ENCODE results near the gene EEF2.
A peak's percentile ranks its signal among the peaks of the same experiment; 100 is the strongest.

Gene EEF2

DNA sequence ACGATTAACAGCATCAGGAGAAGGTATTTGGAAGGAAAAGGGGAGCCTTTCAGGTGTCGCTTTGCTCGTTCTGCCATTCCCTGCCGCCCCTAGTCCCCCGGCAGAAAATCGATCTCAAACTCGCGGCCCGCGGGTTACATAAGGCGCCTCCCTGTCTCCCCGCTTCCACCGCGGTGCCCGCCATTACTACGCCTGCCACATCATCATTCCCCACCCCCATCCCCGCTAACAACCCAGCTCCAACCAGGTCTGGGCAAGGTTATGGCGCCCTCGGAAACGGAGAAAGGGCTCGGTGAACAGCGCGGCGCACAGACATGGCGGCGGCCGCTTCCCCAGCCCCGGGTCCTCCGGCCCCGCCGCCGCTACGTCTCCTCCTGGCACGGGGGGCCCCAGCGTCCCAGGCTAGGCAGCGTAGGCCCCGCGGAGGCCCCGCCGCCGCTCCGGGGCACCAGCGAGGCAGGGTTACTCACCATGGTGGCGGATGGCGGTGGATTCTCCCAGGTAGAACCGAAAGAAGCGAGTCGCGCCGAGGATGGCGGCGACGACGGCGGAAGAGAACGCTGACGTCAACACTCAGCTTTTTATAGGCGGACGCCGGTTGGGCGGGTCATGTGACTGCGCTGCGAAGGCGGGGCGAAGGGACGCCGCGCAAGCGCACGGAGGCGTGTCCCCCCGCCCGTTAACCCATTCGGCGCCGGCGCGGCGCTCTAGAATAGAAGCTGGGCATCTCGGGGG, at the start of gene EEF2:
EEF2 (minus strand) TSS at position 556 of the 735 bp plus-strand sequence; CDS start at position 473, 83 bp downstream.
- no peaks in the 10 kb centered on the region for H3K9me3 Mint-ChIP-seq
- peak within 1 kb of the TSS; percentile 93 to 95 for H3K4me3 Mint-ChIP-seq
- ATAC-seq (replicated peaks): peak; percentile 38 to 48
- peaks cover 37 to 43% of the 10 kb centered on the region in 2 donors for H3K36me3 Mint-ChIP-seq
- H3K4me1 Mint-ChIP-seq: peaks cover 32 to 62% of the 10 kb centered on the region in 2 donors
- H3K27ac Mint-ChIP-seq: peak within 1 kb of the TSS; percentile 99
- no peaks in the 10 kb centered on the region for H3K27me3 Mint-ChIP-seq
- peak; percentile 84 for DNase-seq

DNA sequence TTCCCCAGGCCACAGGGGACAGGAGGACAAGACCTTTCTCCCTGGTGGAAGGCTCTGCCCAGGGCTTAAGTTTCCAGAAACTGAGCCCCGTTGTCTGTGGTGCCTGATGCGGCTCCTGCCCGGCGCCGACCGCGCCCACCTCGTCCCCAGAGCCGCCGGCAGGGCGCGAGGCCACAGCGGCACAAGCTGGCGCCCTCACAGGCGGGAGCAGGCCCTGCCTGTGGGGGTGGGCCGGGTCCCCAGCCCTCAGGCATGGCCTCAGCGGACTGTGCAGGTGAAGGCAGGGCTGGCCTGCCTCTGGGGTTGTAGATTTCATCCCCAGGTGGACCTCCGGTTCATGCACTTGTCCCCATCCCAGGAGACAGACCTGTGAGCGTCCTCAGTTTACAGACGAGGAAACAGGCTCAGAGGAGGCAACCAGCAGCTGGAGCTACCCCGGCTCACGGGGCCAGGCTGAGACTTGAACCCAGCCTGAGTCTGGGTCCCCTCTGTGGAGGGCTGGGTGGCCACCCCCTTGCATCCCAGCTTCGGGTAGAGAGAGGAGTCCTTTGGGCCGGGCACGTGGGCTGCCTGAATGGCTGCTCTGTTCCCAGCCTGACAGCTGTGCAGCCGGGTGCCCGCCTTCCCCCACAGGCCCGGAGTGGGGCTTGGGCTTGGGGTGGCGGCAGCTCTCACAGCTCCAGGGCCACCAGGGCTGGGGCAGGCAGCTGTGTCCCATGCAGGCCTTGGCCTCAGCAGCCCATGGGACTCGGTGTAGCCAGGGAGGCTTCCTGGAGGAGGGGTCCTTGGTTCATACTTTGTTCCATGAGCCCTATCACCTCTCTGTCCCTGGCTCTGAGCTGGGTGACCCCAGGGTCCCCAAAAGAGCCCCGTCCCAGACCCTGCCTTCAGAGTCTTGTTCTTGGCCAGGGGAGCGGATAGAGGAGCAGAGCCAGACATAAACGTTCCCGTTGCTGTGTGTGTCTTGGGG, 49.1 kb upstream of the EEF2 start:
- H3K27ac Mint-ChIP-seq: no peak overlapping the region
- H3K27me3 Mint-ChIP-seq: no peaks in the 10 kb centered on the region

DNA sequence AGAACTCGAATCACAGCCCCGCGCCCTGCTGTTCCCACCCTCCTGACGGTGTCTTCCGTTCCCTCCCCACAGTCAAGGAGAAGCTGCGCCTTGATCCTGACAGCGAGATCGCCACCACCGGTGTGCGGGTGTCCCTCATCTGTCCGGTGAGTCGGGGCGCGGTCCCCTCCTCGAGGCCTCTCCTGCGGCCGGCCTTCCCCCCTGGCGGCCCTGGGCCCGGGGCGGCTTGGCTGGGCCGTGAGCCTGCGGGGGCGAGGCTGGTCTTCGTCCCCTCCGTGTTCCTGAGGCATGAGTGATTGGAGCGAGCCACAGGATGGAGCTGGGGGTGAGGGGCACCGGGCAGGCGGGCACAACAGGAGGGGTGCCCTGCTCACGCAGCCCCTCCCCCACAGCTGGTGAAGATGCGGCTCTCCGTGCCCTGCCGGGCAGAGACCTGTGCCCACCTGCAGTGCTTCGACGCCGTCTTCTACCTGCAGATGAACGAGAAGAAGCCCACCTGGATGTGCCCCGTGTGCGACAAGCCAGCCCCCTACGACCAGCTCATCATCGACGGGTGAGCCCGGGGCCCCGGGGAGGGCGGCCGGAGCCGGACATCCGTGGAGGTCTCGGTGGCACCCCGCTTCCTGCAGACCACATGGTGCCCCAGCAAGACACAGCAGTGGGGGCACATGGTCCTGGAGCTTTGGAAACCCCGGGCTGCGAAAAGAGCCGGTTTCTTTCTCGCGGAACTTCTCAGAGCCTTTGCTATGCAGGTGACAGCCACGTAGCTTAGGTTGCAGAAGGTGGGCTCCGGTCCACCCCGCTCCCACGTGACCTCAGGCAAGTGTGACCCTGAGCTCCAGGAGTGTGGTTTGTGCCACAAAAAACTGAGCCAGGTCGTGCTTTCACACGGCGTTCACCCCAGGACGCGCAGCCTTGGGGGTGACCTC, 48.0 kb upstream of the EEF2 start:
- Mint-ChIP-seq H3K4me3 (no peak overlapping the region), H3K36me3 (peaks cover 13 to 15% of the 10 kb centered on the region in 2 donors), H3K27ac (no peak overlapping the region), H3K4me1 (no peaks in the 10 kb centered on the region), H3K27me3 (no peaks in the 10 kb centered on the region), H3K9me3 (no peaks in the 10 kb centered on the region)
- no peak for ATAC-seq (replicated peaks)
- no peak for DNase-seq

More for the DNA sequence above, 49.1 kb upstream of the EEF2 start:
- Mint-ChIP-seq H3K4me1 (no peaks in the 10 kb centered on the region), H3K4me3 (no peak overlapping the region), H3K9me3 (no peaks in the 10 kb centered on the region), H3K36me3 (peaks cover 7 to 9% of the 10 kb centered on the region in 2 donors)
- no peak for ATAC-seq (replicated peaks)
- no peak for DNase-seq

DNA sequence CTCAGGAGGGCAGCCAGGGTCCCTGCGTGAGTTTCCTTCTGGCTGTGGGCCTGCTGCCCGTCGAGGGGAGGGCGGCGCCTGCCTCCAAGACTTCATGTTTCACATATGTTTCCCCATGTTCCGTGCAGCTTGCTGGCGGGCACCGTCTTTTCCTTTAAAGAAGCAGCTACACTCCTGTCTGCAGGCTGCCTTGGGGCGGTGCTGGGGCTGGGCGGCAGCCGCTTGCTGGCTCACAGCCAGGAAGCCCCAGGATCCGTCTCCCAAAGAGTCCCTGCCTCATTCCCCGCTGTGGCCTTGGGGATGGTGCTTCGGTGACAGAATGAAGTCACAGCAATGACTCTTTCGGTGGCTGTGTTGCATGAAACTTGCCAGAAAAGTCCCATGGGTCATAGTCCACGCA, 47.2 kb upstream of the EEF2 start:
- no peak overlapping the region for H3K27ac Mint-ChIP-seq
- H3K4me1 Mint-ChIP-seq: no peaks in the 10 kb centered on the region
- no peaks in the 10 kb centered on the region for H3K9me3 Mint-ChIP-seq
- H3K4me3 Mint-ChIP-seq: no peak overlapping the region
- no peaks in the 10 kb centered on the region for H3K27me3 Mint-ChIP-seq
- H3K36me3 Mint-ChIP-seq: peaks cover 12 to 15% of the 10 kb centered on the region in 2 donors
- ATAC-seq (replicated peaks) (no peak), DNase-seq (no peak)

DNA sequence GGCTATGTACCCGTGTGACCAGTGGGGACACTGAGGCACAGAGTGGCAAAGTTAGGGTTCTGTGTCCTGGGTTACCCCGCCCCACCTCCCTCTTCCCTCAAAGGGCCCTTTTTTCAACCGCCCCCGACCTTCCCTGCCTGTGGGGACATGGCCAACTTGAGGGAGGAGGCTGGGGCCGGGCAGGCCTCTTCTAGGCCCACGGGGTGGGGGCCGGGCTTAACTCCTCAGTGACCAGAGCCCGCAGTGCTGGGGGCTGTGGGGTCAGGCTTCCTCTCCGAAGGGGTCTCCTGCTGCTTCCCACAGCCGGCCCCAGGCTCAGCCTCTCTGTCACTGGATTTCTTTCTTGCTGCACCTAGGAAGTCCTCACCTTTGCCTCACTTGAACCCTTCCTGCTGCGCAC, 46.2 kb upstream of the EEF2 start:
- ATAC-seq (replicated peaks): no peak
- Mint-ChIP-seq H3K9me3 (no peaks in the 10 kb centered on the region), H3K4me3 (no peak overlapping the region), H3K27me3 (no peaks in the 10 kb centered on the region), H3K27ac (peak overlapping the region; percentile 89), H3K4me1 (peaks cover 0 to 2% of the 10 kb centered on the region in 2 donors), H3K36me3 (peaks cover 14 to 23% of the 10 kb centered on the region in 2 donors)
- DNase-seq: no peak

DNA sequence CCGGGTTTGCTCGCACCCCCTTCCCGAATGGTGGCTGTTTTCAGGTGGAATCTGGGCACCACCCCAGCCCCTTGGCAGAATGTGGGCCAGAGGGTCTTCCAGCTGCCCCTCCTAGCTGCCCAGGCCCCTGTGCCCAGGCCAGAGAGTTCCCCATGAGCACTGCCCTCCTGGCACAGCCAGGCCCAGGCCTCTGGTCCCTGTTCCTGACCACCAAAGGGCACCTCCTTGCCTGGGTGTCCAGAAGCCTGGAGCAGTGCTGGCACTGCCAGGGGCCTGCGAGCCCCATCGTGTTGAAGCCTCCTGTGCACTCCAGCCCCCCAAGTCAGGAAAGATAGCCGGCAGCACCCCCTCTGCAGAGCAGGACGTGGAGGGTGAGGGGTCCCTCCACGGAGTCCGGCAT, 45.7 kb upstream of the EEF2 start:
- H3K9me3 Mint-ChIP-seq: no peaks in the 10 kb centered on the region
- ATAC-seq (replicated peaks): no peak
- H3K27me3 Mint-ChIP-seq: no peaks in the 10 kb centered on the region
- DNase-seq: no peak
- peaks cover 14 to 26% of the 10 kb centered on the region in 2 donors for H3K36me3 Mint-ChIP-seq
- no peak overlapping the region for H3K27ac Mint-ChIP-seq
- no peak overlapping the region for H3K4me3 Mint-ChIP-seq
- H3K4me1 Mint-ChIP-seq: peaks cover 0 to 2% of the 10 kb centered on the region in 2 donors

DNA sequence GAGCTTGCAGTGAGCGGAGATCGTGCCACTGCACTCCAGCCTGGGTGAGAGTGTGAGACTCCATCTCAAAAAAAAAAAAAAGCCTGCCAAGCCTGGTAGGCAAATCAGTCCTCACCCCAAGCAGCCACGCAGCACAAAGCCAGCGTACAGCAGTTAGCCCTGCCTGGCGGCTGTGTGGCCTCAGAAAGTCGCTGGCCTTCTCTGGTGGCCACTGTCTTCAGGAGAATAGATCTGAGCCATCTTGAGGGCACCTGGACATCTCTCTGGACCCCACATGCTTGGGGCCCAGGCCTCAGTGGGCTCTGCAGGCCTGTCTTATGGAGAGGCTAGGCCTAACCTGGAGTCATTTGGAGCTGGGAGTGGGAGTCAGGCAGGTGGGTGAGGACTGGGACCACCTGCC, 45.3 kb upstream of the EEF2 start:
- peak overlapping the region; percentile 14 for H3K27ac Mint-ChIP-seq
- peaks cover 16 to 28% of the 10 kb centered on the region in 2 donors for H3K36me3 Mint-ChIP-seq
- H3K27me3 Mint-ChIP-seq: no peaks in the 10 kb centered on the region
- ATAC-seq (replicated peaks) (no peak), DNase-seq (no peak)
- H3K4me3 Mint-ChIP-seq: no peak overlapping the region
- no peaks in the 10 kb centered on the region for H3K9me3 Mint-ChIP-seq
- peaks cover 0 to 2% of the 10 kb centered on the region in 2 donors for H3K4me1 Mint-ChIP-seq

DNA sequence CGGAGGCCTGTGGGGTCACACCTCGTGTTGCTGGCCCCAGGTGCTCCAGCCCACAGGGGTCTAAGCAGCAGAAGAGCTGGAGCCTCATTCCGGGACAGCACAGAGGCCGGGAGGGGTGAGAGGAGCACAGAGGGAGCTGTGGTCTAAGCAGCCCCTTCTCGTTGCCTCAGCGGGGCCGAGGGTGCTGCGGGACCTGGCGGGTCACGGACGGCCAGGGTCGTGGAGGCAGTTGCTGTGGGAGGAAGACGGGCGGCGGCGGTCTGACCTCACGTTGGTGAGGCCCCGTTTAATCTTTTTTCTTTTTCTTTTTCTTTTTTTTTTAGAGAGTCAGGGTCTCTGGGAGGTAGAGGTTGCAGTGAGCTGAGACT, 44.0 kb upstream of the EEF2 start:
- Mint-ChIP-seq H3K27ac (no peak overlapping the region), H3K27me3 (no peaks in the 10 kb centered on the region), H3K9me3 (no peaks in the 10 kb centered on the region), H3K4me1 (peaks cover 0 to 5% of the 10 kb centered on the region in 2 donors), H3K4me3 (no peak overlapping the region), H3K36me3 (peaks cover 23 to 33% of the 10 kb centered on the region in 2 donors)
- DNase-seq (no peak), ATAC-seq (replicated peaks) (no peak)

DNA sequence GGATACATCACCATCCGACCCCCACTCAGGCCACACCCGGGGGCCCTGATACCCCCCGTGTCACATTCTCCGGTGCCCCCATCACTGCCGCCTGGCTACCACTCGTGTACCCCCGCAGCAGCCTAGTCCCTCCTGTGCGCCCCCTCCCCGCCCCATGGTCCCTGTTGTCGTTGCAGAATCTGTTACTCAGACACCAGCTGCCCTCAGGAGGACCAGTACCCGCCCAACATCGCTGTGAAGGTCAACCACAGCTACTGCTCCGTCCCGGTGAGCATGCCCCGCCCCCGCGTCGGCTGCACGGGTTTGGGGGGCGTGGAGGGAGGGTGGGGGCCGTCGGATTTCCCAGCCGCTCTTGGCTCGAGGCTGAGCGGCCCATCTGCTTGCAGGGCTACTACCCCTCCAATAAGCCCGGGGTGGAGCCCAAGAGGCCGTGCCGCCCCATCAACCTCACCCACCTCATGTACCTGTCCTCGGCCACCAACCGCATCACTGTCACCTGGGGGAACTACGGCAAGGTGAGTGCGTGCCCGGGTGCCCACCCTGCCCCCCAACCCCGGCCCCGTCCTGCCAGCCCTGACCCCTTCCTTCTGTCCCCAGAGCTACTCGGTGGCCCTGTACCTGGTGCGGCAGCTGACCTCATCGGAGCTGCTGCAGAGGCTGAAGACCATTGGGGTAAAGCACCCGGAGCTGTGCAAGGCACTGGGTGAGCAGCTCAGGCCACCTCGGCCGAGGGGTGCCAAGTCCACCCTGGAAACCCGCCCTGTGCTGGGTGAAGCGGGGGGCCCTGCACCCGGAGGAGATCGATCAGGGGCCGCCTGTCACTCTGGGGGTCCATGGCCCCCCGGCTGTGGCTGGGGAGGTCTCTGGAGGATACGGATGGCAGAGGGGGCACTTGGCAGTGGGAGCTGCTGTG, 43.3 kb upstream of the EEF2 start:
- H3K4me1 Mint-ChIP-seq: peaks cover 0 to 5% of the 10 kb centered on the region in 2 donors
- H3K27me3 Mint-ChIP-seq: no peaks in the 10 kb centered on the region
- H3K27ac Mint-ChIP-seq: no peak overlapping the region
- DNase-seq (no peak), ATAC-seq (replicated peaks) (no peak)
- H3K9me3 Mint-ChIP-seq: no peaks in the 10 kb centered on the region
- peaks cover 26 to 33% of the 10 kb centered on the region in 2 donors for H3K36me3 Mint-ChIP-seq
- H3K4me3 Mint-ChIP-seq: no peak overlapping the region

DNA sequence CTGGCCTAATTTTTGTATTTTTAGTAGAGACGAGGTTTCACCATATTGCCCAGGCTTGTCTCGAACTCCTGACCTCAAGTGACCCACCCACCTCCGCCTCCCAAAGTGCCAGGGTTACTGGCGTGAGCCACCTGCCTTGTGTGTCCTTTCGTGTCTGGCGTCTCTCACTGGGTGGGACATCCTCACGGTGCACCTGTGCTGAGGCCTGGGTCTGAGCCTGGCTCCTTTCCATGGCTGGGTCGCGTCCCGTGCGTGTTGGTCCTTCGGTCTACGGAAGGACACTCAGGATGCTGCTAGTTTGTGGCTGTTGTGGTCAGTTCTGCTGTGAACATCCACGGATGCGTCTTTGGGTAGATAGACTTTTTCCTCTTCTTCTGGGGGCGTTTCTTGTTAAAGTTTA, 41.9 kb upstream of the EEF2 start:
- Mint-ChIP-seq H3K36me3 (peaks cover 28 to 35% of the 10 kb centered on the region in 2 donors), H3K4me3 (no peak overlapping the region), H3K4me1 (peaks cover 0 to 7% of the 10 kb centered on the region in 2 donors), H3K9me3 (no peaks in the 10 kb centered on the region), H3K27ac (no peak overlapping the region), H3K27me3 (no peaks in the 10 kb centered on the region)
- ATAC-seq (replicated peaks) (no peak), DNase-seq (no peak)

DNA sequence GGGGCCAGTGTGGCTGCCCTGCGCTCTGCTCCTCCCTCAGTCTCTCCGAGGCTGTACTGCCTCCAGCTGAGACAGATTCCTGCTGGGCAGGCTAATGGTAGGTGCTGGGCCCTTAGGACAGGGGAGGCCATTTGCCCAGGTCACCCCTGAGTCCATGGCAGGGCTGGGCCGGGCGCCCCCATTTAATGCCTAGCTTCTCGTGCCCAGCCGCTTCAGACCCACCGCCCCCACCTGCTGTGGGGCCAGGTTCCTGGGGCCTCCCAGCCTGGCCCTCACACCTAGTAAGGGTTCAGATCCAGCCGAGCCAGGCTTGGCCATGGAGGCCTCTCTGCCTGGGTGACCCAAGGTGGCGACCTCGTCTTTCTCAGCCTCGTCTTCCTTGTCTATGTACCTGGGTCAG, 40.1 kb upstream of the EEF2 start:
- H3K4me3 Mint-ChIP-seq: no peak overlapping the region
- peaks cover 33 to 37% of the 10 kb centered on the region in 2 donors for H3K36me3 Mint-ChIP-seq
- H3K27me3 Mint-ChIP-seq: no peaks in the 10 kb centered on the region
- H3K4me1 Mint-ChIP-seq: peaks cover 0 to 7% of the 10 kb centered on the region in 2 donors
- no peak overlapping the region for H3K27ac Mint-ChIP-seq
- H3K9me3 Mint-ChIP-seq: no peaks in the 10 kb centered on the region
- ATAC-seq (replicated peaks) (no peak), DNase-seq (no peak)

DNA sequence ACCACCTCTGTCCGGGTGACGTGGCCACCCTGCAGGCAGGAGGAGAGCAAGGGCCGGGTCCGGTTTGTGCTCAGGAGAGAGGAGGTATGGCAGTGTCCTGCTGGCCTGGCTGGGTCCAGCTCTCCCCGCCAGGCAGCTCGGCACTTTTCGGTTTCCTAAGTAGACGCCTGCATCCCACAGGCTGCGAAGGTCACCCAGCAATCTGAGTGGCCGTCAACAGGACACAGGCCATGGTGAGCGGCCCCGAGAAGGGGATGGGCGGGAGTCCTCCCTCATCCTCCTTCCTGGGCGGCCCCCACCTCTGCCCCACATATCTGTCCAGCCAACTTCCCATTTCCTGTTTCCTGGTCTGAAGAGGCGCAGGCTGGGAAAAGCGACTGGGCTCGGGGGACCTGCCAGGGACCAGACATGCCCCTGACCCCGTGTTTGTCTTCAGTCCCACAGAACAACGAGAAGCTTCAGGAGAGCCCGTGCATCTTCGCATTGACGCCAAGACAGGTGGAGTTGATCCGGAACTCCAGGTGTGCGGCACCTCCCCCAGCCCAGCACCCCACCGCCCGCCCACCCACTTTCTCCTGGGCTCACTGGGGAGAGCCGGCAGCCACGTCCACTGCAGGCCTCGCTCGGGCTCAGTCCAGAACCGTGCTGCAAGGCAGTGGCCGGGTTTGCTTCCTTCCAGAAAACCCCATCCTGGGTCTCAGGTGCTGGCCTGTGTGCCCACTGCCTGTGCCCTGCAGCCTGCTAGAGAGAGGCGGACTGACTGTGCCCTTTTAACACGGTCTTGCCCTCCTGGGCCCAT, 38.5 kb upstream of the EEF2 start:
- Mint-ChIP-seq H3K27ac (no peak overlapping the region), H3K4me3 (no peak overlapping the region), H3K4me1 (peaks cover 0 to 8% of the 10 kb centered on the region in 2 donors), H3K9me3 (no peaks in the 10 kb centered on the region), H3K36me3 (peaks cover 25 to 33% of the 10 kb centered on the region in 2 donors), H3K27me3 (no peaks in the 10 kb centered on the region)
- ATAC-seq (replicated peaks): no peak
- no peak for DNase-seq

Data from stimulated activated naive B cell treated with anti-CD40 and anti-IgM and Interleukin-4, amounts not matched to agents 10 μg/mL and 1 μg/mL and 100 μg/mL, for 72 hours (primary cell).